Fibroblast of mammary gland (primary cell): ENCODE measurements around the gene DYNLL1.
"Not testable (repeated sequence)": the region's sequence is repeated elsewhere in the genome, so short reads cannot be mapped to it uniquely, and the experiment has no call there.

ENCODE experiments used
- DNase-seq: peaks from one replicate; pipeline ENCODE4 v3.0.0-alpha.2; 2010; ENCODE audit warnings: low read depth
- H3K4me3 ChIP-seq: 2 replicates; pipeline ENCODE4 v1.5.1; 2011; ENCODE audit warnings: low read depth, mild to moderate bottlenecking, low read length, moderate library complexity; ENCODE audit not compliant: control insufficient read depth
- TF ChIP-seq, protein P1 (sequence below): conservative IDR thresholded peaks from 2 replicates; pipeline ENCODE4 v1.5.1; 2011; ENCODE audit warnings: low read depth, low read length, inconsistent platforms; ENCODE audit not compliant: control insufficient read depth, insufficient read depth

The DYNLL1 gene

GRCh38 chr12:120483621-120484020 is 12.3 kb upstream of the DYNLL1 start:
- DNase-seq, result no peak
- TF ChIP-seq, protein P1, sequence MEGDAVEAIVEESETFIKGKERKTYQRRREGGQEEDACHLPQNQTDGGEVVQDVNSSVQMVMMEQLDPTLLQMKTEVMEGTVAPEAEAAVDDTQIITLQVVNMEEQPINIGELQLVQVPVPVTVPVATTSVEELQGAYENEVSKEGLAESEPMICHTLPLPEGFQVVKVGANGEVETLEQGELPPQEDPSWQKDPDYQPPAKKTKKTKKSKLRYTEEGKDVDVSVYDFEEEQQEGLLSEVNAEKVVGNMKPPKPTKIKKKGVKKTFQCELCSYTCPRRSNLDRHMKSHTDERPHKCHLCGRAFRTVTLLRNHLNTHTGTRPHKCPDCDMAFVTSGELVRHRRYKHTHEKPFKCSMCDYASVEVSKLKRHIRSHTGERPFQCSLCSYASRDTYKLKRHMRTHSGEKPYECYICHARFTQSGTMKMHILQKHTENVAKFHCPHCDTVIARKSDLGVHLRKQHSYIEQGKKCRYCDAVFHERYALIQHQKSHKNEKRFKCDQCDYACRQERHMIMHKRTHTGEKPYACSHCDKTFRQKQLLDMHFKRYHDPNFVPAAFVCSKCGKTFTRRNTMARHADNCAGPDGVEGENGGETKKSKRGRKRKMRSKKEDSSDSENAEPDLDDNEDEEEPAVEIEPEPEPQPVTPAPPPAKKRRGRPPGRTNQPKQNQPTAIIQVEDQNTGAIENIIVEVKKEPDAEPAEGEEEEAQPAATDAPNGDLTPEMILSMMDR, result no peak
- no peak overlapping the region for H3K4me3 ChIP-seq

GRCh38 chr12:120485961-120486881 is 9.7 kb upstream of the DYNLL1 start:
- TF ChIP-seq, protein P1, result no peak
- H3K4me3 ChIP-seq, result no peak overlapping the region
- DNase-seq, result no peak

- H3K4me3 ChIP-seq, DNase-seq: not testable (repeated sequence)
These were observed 8.4 kb upstream of the DYNLL1 start for GRCh38 chr12:120487552-120487951.

DNA sequence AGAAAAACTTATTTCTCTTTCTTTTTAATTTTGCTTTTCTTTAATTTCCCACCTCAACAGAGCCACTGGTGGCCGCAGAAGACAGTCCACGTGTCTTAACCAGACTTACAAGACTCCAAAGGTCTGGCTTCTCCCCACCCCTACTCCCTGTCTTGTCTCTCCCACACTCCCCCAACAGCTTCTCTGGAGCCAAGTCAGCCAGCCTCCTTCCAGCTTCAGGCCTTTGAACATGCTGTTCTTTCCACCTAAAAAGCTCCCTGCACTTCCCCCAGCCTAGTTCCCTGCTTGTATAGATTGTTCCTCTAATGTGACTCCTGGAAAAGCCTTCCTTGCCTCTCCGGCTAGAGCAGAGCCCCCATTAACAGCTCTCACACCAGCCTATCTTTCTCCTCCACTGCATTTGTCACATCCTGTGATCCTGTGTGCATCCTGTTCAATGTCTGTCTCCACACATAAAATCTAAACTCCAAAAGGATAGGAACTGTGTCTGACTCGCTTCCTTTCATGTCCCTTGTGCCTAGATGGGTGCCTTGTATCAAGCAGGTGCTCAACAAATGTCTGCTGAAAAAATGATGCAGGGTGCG is 7.8 kb upstream of the DYNLL1 start:
- H3K4me3 ChIP-seq, result no peak overlapping the region
- DNase-seq, result no peak
- TF ChIP-seq, protein P1, result no peak

GRCh38 chr12:120489018-120489417 is 6.9 kb upstream of the DYNLL1 start:
- TF ChIP-seq, protein P1, result no peak
- H3K4me3 ChIP-seq, result no peak overlapping the region
- peak; percentile 60 for DNase-seq

GRCh38 chr12:120490325-120490724 is 5.6 kb upstream of the DYNLL1 start:
- no peak for DNase-seq
- TF ChIP-seq, protein P1, result no peak
- H3K4me3 ChIP-seq, result no peak overlapping the region

DNA sequence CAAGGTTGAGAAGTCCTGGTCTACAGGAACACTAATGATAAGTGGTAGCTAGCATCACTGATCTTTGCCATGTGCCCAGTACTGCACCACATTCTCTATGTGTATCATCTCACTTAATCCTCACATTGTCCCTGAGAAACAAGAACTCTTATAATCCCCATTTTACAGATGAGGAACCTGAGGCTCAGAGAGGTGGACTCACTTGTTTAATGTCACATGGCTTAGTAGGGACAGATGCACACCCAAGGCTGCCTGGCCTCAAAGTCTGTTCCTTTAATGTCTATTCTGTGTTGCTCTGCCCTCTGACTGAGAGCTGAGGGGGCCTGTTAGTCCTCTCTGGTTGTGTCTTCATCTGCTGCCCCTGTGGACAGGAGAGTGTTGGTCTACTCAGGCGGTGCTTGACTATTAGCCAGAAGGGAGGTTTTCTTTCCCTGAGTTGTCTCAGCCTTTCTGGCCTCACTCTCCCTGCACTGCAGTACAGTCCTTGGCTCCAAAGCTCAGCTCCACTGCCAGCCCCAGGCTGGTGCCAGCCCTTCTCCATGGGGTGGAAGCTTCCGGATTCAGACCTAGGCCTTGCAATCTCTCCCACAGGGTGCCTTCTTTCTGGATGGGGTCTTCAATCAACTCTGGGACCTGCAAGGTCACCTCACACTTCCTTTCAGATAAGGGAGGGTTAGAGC is 4.9 kb upstream of the DYNLL1 start:
- TF ChIP-seq, protein P1, result no peak
- no peak for DNase-seq
- H3K4me3 ChIP-seq, result no peak overlapping the region
